OCI-LY7 (cell line): Measurements from ENCODE around the gene MAPK11. TPM values are rescaled to one million over a fixed set of nuclear protein-coding genes. Genes with fewer than 3 reads are reported as not detected.

Source experiments
- BruUV-seq: library from RNA; stranded (reverse); fragments of 400-500 nt; replicated peaks from 2 replicates; lab custom pipeline; 2021; lab: Mats Ljungman, UMichigan
- CTCF ChIA-PET: fragments of 300-600 bp; sonication (Branson Sonifier 250); formaldehyde crosslinking; loops from one replicate; lab custom pipeline; 2022; ENCODE audit warnings: antibody characterized with exemption; ENCODE audit not compliant: unreplicated experiment; lab: Charles Lee
- POLR2A ChIA-PET: fragments of 300-600 bp; sonication (Branson Sonifier 250); formaldehyde crosslinking; loops from one replicate; lab custom pipeline; 2022; ENCODE audit warnings: antibody characterized with exemption; lab: Charles Lee
- DNase-seq: peaks from one replicate; pipeline ENCODE4 v3.0.0-alpha.2; 2015; ENCODE audit warnings: low spot score
- H2AFZ ChIP-seq: fragments of 200-600 bp; sonication (generic), shearing (Covaris generic); 2 replicates; pipeline ENCODE4 v1.6.1; 2014; ENCODE audit warnings: mild to moderate bottlenecking, antibody characterized with exemption, low read length, moderate library complexity
- H3K27ac ChIP-seq: fragments of 200-600 bp; sonication (generic); 2 replicates; pipeline ENCODE4 v1.5.1; 2014; ENCODE audit warnings: mixed run types, low read depth, mild to moderate bottlenecking, moderate library complexity, low read length, inconsistent platforms; ENCODE audit not compliant: poor library complexity, severe bottlenecking
- H3K36me3 ChIP-seq: fragments of 200-600 bp; sonication (generic); 2 replicates; pipeline ENCODE4 v1.6.1; 2014; ENCODE audit warnings: mild to moderate bottlenecking, antibody characterized with exemption, low read length, moderate library complexity, mixed read lengths; ENCODE audit not compliant: insufficient read depth
- H3K4me1 ChIP-seq: fragments of 200-600 bp; sonication (generic); 2 replicates; pipeline ENCODE4 v1.5.1; 2014; ENCODE audit warnings: mild to moderate bottlenecking, low read length; ENCODE audit not compliant: insufficient read depth, poor library complexity, severe bottlenecking
- H3K4me2 ChIP-seq: fragments of 200-600 bp; sonication (generic); 2 replicates; pipeline ENCODE4 v1.6.1; 2014; ENCODE audit warnings: mild to moderate bottlenecking, low read length
- H3K4me3 ChIP-seq: fragments of 200-600 bp; sonication (generic); 2 replicates; pipeline ENCODE4 v1.5.1; 2014; ENCODE audit warnings: mild to moderate bottlenecking, low read depth, low read length; ENCODE audit not compliant: poor library complexity, severe bottlenecking
- H3K79me2 ChIP-seq: fragments of 200-600 bp; sonication (generic); 2 replicates; pipeline ENCODE4 v1.6.1; 2016; ENCODE audit warnings: low read depth, mild to moderate bottlenecking, low read length, moderate library complexity, mixed read lengths; ENCODE audit not compliant: insufficient read depth
- H3K9me2 ChIP-seq: fragments of 200-600 bp; sonication (generic); 2 replicates; pipeline ENCODE4 v1.6.1; 2016; ENCODE audit warnings: mild to moderate bottlenecking, low read length, mixed read lengths; ENCODE audit not compliant: insufficient read depth
- H3K9me3 ChIP-seq: fragments of 200-600 bp; sonication (generic); 2 replicates; pipeline ENCODE4 v1.6.1; 2014; ENCODE audit warnings: mild to moderate bottlenecking, mixed run types, low read length, mixed read lengths
- H4K20me1 ChIP-seq: fragments of 200-600 bp; sonication (generic); 2 replicates; pipeline ENCODE4 v1.6.1; 2014; ENCODE audit warnings: mild to moderate bottlenecking, antibody characterized with exemption, low read length, moderate library complexity, mixed read lengths; ENCODE audit not compliant: insufficient read depth
- CTCF ChIP-seq: fragments of 200-600 bp; sonication (generic); conservative IDR thresholded peaks from 2 replicates; pipeline ENCODE4 v1.5.1; 2014; ENCODE audit warnings: mild to moderate bottlenecking, antibody characterized with exemption, low read length, moderate library complexity, mixed read lengths
- EZH2phosphoT487 ChIP-seq: fragments of 200-600 bp; sonication (generic); IDR thresholded peaks from 2 replicates; pipeline ENCODE4 v1.6.1; 2018; ENCODE audit warnings: low read depth, borderline replicate concordance, mild to moderate bottlenecking, mixed run types, antibody characterized with exemption, low read length, moderate library complexity, mixed read lengths
- intact Hi-C: fragments of 100-400 bp; cut with micrococcal nuclease; formaldehyde crosslinking; loops from one replicate; pipeline ENCODE4 v1.10.0; 2022; ENCODE audit not compliant: unreplicated experiment
- total RNA-seq, 2 experiments: library from RNA; depleted of rRNA in 1 of 2; stranded (reverse); fragments of >200 nt in 1 of 2; shearing (Covaris generic) in 1 of 2; gene quantifications; 2 replicates each; pipeline ENCODE4 v1.2.3, GENCODE V29; 2014 to 2022

The MAPK11 gene
- total RNA-seq, 2 experiments from 2014 or later: 12.0 to 19.7 TPM

DNA sequence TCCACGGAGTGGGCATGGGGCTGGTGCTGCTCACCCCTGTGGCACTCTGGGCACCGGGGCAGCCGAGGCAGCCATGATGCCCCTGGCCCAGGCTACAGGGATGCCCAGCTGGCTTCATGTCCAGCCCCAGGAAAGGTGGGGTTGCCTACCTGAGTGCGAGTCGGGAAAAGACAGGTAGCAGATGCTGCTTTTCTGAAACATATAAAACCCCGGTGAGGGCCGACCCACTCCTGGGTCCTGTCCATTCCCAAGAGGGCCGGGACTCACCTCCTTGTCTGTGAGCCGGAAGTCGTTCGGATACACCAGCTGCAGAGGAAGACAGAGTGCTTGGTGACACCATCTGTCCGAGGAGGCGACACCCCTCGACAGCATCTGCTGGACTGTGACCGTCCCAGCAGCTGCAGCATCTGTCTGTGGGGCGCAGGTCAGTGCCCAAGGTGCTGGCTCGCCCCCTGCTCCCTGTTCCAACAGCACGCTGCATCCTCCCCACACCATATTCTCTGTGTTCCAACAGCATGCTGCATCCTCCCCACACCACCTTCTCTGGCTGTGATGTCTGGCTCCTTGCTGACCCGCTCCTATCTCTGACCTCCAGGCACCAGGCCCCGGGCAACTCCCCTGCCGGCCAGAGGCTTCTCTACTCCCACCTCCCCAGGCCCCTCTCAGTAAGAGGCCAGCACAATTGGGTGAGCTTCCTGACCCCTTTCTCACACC lies 48.7 kb upstream of the MAPK11 start:
- TF ChIP-seq CTCF (0 out of 2 replicates have a peak, but pooled peaks have one; percentile 5), EZH2phosphoT487 (no peak)
- CTCF ChIA-PET: no interaction called here
- peak overlapping the region; percentile 12; the same call in 1 of the 2 replicates for H2AFZ ChIP-seq
- POLR2A ChIA-PET: no interaction called here
- no TSS peak for BruUV-seq
- peak overlapping the region; percentile 61 for H3K4me3 ChIP-seq
- H3K9me2 ChIP-seq: no peaks in the 10 kb centered on the region
- H3K4me2 ChIP-seq: peak overlapping the region; percentile 86
- peak; percentile 93 for DNase-seq
- intact Hi-C loops: loop anchor here (2.0 to 5.0 kb wide), 2 partner anchors 42 to 127 kb away; no protein-coding TSS in a partner anchor
- H3K9me3 ChIP-seq: no peaks in the 10 kb centered on the region
- H3K36me3 ChIP-seq: no peaks in the 10 kb centered on the region
- H3K4me1 ChIP-seq: peaks cover 68% of the 10 kb centered on the region
- no peaks in the 10 kb centered on the region for H4K20me1 ChIP-seq
- peak overlapping the region; percentile 90 for H3K27ac ChIP-seq
- H3K79me2 ChIP-seq: no peaks in the 10 kb centered on the region

DNA sequence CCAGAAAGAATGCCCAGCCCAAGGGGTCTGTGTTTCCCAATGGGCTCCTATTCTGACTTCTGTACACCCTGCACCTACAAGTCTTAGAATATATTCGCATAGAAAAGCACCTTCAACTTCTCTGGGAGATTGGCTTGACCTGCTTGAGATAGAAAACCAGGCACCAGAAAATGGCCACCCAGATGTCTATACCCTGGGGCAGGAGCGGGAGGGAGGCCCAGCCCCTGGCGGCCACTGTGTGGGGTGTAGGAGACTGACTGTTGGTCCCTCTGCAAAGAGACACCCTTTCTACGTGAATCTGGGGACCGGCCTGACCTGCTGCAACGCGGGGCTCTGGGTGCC lies 48.1 kb upstream of the MAPK11 start:
- no TSS peak for BruUV-seq
- Histone ChIP-seq H2AFZ (peak overlapping the region; percentile 12; the same call in 1 of the 2 replicates), H3K4me1 (peaks cover 71% of the 10 kb centered on the region), H3K4me3 (peak overlapping the region; percentile 61), H3K27ac (peak overlapping the region; percentile 90), H3K4me2 (peak overlapping the region; percentile 86), H3K9me3 (no peaks in the 10 kb centered on the region), H4K20me1 (no peaks in the 10 kb centered on the region), H3K79me2 (no peaks in the 10 kb centered on the region), H3K36me3 (no peaks in the 10 kb centered on the region), H3K9me2 (no peaks in the 10 kb centered on the region)
- no peak for DNase-seq
- ChIA-PET CTCF (no interaction called here), POLR2A (interaction anchor here (0.9 kb wide), 1 partner anchor 67 kb away, joined by 3 read pairs; the partner anchor contains the start of gene HDAC10)
- intact Hi-C loops: loop anchor here (2.0 to 5.0 kb wide), 2 partner anchors 42 to 126 kb away; no protein-coding TSS in a partner anchor
- TF ChIP-seq CTCF (peak; percentile 48), EZH2phosphoT487 (no peak)
